Measurements from ENCODE around the gene VPS33A.

The VPS33A gene

DNA sequence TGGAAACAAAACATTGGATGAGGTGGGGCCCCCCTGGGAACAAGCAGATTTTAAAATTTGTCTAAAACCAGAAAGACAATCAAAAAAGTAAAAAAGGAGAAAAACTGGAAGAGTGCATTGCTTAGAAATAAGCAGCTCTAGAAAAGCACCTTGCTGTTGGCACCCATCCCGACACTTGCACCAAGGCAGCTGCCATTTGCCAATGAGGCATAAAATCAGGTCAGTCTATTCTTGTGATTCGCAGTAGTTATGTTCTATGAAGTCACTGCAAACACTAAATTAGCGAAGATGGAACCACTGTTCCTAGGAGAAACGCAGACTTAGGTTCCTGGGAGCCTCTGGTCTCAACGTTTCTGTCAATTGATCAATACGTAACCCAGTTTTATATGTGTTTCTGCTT lies 16.2 kb downstream of the VPS33A start:
- DNase-seq = no peak

DNA sequence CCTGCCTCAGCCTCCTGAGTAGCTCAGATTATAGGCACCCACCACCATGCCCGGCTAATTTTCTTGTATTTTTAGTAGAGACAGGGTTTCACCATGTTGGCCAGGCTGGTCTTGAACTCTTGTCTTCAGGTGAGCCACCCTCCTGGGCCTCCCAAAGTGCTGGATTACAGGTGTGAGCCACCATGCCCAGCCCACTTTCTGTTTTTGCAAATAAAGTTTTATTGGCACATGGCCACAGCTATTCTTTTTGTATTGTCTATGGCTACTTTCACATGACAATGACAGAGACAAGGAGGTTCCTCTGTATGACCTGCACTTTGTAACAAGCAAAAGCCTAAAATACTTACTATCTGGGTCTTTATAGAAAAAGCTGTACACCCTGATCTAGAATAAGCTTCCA lies 20.7 kb downstream of the VPS33A start:
- DNase-seq = no peak

- no peak for DNase-seq
These were observed 21.5 kb downstream of the VPS33A start for GRCh38 chr12:122244565-122245371.

DNA sequence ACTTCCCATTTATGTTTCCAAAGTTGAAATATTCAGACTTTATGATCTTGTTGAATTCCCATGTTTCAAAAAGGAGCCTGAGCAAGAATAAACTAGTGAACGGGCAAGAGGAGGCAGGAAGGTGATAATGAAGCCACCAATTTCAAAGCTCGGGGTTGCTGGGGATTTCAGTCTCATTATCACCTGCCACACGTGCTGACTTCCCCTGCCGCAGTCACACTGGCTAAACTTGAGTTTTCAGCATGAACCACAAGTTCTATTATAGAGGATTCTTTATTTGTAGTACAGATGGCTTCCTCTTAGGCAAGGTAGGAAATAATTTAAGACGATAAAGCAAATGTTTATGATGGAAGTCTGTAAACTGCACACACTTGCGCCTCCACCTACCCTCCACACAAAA lies 22.3 kb downstream of the VPS33A start:
- DNase-seq = no peak

- no peak for DNase-seq
These were observed 27.4 kb downstream of the VPS33A start for GRCh38 chr12:122238861-122239260.

- DNase-seq = no peak
These were observed 30.6 kb downstream of the VPS33A start for GRCh38 chr12:122235741-122236140.

GRCh38 chr12:122232691-122233090 lies 33.6 kb downstream of the VPS33A start:
- no peak for DNase-seq

- DNase-seq = no peak
These were observed 35.5 kb downstream of the VPS33A start for GRCh38 chr12:122230798-122231197.

DNA sequence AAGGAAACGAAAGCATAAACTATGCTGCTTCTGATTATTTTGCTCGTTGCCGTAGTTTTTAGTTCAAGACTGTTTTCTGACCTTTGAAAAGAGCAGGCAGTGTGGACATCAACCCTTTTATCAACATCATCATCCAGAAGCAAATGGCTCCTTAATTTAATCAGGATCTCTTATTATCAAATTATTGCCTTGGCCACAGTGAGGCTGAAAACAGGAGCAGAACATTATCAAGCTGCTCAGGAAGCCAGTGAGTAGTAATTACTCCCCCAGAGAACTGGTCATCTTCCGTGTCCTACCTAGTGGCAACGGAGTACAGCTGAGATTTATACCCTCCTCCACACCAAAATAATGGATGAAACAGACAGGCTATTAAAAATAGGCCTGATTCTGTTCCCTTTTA lies 38.2 kb downstream of the VPS33A start:
- DNase-seq = no peak

DNA sequence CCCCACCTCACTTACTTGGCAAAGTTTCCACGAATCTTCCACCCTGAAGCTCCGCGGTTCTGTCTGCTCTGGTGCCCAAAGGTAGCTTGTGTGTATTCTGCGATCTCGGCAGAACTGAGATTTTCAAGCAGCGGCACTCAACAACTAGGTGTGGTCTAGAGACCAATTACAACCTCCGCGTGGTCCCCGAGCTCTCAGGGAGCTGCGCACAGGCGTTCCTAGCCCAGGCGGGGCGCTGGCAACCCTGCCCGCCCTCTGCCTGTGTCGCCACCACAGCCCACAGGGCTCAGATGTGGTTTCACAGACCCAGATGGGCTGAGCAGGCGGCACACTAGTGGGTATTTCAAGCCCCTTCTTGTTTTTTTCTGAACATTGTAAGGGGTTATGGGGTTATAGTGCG lies 39.0 kb downstream of the VPS33A start:
- no peak for DNase-seq

GRCh38 chr12:122226366-122227125 lies 39.7 kb downstream of the VPS33A start:
- DNase-seq = no peak

GRCh38 chr12:122225683-122226365 lies 40.5 kb downstream of the VPS33A start, which contains the start of gene DIABLO:
Gene DIABLO, minus strand, starts transcription at chr12:122226052. Its CDS starts 38 bp downstream, at chr12:122226014.
- DNase-seq = peak; percentile 97 to 98

DNA sequence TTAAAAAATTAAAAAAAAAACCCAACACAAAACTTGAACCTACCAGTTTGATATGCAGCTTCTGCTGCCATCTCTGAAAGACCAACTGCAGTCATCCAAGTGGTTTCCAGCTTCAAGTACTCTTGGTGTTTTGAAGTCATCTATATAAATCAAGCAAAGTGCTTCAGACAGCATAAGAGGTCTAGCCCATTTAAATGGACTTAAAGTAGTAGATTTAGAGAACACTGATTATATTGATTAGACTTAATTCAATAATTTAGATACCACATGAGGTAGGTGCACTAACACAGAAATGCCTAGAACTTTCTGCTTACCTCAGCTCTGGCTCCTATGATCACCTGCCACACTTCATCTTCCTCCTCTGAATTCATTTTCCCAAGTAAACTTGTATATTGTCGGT lies 49.8 kb downstream of the VPS33A start:
- no peak for DNase-seq

GRCh38 chr12:122215771-122216170 lies 50.5 kb downstream of the VPS33A start:
- no peak for DNase-seq

DNA sequence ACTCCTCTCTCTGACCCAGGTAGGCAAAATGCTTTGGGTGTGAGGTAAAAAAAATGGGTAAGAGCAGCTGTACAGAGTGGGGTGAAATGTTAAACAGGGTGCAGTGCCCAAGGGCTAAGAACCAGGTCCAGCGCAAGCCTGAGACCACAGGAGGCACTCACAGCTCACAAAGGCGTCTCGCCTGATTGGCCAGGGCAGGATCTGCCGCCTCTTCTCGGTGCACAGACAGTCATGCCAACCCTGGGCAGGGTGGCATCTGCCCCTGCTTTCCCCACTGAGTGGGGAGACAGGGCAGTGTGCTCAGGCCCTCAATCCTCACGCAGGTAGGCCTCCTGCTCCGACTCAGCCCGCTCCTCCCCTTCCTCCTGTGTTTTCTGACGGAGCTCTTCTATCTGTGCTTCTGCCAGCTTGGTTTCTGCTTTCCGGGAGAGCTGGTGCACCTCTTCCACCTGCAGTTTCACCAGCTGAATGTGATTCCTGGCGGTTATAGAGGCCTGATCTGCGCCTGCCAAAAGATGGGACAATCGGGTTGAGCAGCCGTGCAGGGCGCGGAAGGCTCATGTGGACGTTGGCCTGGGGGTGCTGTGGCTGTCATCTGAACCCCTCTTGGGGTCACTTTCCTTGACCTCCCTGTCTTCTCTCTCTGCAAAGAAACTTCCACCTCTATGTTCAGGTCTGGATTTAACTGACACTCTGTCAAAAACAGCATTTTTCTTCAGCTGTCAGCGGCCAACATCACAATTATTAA lies 58.0 kb downstream of the VPS33A start:
- DNase-seq = no peak

- DNase-seq = no peak
These were observed 58.9 kb downstream of the VPS33A start for GRCh38 chr12:122207391-122207790.

GRCh38 chr12:122206976-122207375 lies 59.3 kb downstream of the VPS33A start:
- DNase-seq = no peak

- no peak for DNase-seq
These were observed 60.0 kb downstream of the VPS33A start for GRCh38 chr12:122206111-122206881.

GRCh38 chr12:122205053-122205925 lies 61.0 kb downstream of the VPS33A start:
- DNase-seq = no peak

- no peak for DNase-seq
These were observed 61.9 kb downstream of the VPS33A start for GRCh38 chr12:122204167-122205052.
